IPS DF 4.7 (cell line): ENCODE data around the gene TEX2.

Experiments
- DNase-seq: peaks from one replicate; pipeline ENCODE4 v3.0.0-alpha.2; 2013; ENCODE audit warnings: low spot score; ENCODE audit errors: extremely low read depth

The TEX2 gene

GRCh38 chr17:64160378-64160777 lies 102.7 kb downstream of the TEX2 start:
- no peak for DNase-seq

GRCh38 chr17:64158831-64159590 lies 104.0 kb downstream of the TEX2 start:
- DNase-seq, result no peak

- DNase-seq, result no peak
Measured at GRCh38 chr17:64158406-64158805, 104.7 kb downstream of the TEX2 start.

- no peak for DNase-seq
Measured at GRCh38 chr17:64157669-64158180, 105.3 kb downstream of the TEX2 start.

- DNase-seq, result no peak
Measured at GRCh38 chr17:64156670-64157069, 106.4 kb downstream of the TEX2 start.

GRCh38 chr17:64155751-64156544 lies 107.1 kb downstream of the TEX2 start:
- DNase-seq, result no peak

- no peak for DNase-seq
Measured at GRCh38 chr17:64155129-64155528, 107.9 kb downstream of the TEX2 start.

- DNase-seq, result no peak
Measured at GRCh38 chr17:64154717-64155116, 108.3 kb downstream of the TEX2 start.

GRCh38 chr17:64154313-64154695 lies 108.8 kb downstream of the TEX2 start:
- no peak for DNase-seq

- DNase-seq, result no peak
Measured at GRCh38 chr17:64153565-64154312, 109.3 kb downstream of the TEX2 start.

GRCh38 chr17:64152428-64153125 lies 110.5 kb downstream of the TEX2 start:
- DNase-seq, result no peak

GRCh38 chr17:64151016-64151368 lies 112.1 kb downstream of the TEX2 start:
- no peak for DNase-seq

- DNase-seq, result no peak
Measured at GRCh38 chr17:64150237-64151015, 112.6 kb downstream of the TEX2 start.

GRCh38 chr17:64149196-64149595 lies 113.9 kb downstream of the TEX2 start:
- DNase-seq, result no peak

- no peak for DNase-seq
Measured at GRCh38 chr17:64148699-64149098, 114.4 kb downstream of the TEX2 start.

GRCh38 chr17:64148017-64148631 lies 114.9 kb downstream of the TEX2 start:
- no peak for DNase-seq

GRCh38 chr17:64147110-64148016 lies 115.7 kb downstream of the TEX2 start:
- DNase-seq, result no peak

GRCh38 chr17:64146418-64147109 lies 116.5 kb downstream of the TEX2 start:
- DNase-seq, result no peak
